ENCODE data around the gene TNFRSF19.
A peak's percentile ranks its signal among the peaks of the same experiment; 100 is the strongest.

The TNFRSF19 gene

DNA sequence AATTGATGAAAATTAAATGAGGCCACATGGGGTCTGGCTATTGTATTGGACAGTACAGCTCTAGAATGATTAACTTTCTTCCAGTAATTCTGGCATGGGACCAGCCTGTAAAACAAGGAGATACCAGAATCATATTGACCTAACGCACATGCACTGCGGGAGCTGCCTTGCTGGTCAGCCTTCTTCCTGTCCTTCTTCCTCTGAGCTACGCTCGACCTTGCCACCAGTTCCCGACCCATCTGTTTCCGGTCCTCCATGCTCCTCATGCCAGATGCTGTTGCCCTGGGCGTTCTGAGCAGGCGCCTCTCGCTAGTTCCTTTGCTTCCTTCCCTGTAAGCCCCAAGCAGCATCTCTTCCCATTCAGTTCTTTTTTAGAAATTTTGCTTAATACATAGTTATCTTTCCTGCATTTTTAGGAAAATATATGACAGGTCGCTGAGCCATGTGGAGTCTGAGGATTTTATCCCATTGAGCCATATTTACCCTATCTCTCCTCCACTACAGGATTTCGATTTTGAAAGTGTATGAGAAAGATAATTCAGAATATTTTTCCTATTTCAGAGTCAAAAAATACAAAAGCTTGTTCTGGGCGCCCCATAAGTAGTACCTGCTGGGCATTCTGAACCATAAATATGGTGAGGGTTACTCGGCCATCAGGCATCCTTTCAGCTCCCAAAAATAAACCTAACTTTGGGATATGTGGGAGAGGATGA lies 38.6 kb downstream of the TNFRSF19 start:
- DNase-seq = peak in 1 of 2 experiments; percentile 47

DNA sequence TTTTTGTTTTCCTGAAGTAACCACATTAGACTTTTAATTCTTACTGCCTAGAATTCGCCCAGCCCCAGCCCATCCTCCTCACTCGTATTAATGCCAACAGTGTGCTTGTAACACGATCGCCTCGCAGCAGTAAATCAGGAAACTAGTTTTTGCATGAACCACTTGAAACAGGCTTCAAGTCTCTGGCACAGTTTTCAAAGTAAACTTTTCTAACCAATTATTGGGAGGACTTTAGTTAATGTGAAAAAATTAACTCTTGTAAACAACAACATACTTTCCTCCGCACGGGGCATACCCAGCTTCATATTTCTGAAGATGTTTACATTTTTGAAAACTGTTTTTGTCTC lies 39.2 kb downstream of the TNFRSF19 start:
- peak in 1 of 2 experiments; percentile 15 for DNase-seq

DNA sequence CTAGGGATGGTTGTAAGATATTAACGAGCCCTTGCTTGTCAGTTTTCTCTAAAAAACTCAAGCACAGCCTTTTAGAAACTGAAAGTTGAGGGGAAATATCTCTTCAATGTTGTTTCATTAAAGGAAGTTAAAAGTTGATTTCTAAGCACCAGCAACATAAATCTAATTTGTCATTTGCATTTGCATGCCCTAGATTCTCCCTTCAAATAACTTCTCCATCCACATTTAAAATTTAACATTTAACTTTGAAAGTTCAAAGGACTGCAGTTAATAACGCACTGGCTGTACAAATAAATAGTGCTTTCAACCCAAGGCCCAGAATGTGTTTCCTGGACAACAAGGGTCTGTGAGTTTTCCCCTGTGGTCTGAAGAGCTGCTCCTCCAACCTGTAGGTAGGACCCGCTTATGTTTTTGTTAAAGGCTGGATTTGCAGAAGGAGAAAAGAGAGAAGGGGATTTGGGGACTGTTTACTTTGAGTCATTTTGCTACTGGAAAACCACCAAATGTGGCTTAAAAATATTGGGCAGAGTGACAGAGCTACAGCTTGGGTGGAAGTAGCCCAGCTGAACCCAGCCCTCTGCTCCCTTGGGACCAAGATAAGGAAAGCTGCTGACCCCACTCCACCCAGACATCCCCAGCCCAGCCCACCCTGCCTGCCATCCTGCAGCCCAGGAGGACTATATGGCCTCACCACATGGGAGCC lies 39.8 kb downstream of the TNFRSF19 start:
- DNase-seq = no peak

DNA sequence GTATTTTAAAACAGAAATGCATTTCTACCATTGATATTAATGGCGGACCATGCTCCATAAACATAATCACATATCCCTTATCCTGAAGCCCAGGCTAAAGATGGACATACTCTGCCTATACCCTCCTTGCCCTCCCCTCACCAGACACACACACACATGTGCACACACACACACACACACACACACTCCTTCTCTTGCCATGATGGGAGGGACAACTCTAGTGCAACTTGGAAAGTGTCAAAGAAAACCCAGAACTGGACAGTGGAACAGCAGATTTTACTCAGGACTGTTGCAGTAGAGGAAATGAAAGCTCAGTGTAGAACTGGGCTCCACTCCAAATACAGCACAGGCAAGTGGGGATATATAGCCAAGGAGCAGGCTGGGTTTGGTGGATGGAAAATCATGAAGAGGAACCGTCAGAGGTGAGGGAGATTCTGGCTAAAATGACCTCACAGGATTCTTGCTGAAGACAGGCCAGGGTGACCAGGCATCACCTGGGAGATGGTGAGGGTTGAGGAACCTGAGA lies 40.8 kb downstream of the TNFRSF19 start:
- peak in 1 of 2 experiments; percentile 29 for DNase-seq

DNA sequence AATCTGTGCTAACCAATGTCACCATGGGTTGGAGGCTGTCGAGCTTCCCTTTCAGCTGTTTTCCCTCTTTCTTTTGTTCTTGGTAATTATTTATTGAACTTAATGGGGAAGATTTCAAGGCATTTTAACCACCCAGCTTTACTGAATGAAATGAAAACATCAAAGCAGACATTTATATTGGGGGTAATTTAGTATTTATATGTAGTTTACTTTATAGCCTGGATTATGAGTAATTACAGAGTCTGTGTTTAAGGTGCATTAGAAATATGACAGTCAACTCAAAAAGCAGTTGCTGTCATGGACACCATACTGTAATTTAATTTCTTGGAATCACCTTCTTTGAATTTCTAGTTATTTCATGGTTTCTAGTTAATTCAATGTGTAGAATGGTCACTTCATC lies 42.0 kb downstream of the TNFRSF19 start:
- DNase-seq = no peak

DNA sequence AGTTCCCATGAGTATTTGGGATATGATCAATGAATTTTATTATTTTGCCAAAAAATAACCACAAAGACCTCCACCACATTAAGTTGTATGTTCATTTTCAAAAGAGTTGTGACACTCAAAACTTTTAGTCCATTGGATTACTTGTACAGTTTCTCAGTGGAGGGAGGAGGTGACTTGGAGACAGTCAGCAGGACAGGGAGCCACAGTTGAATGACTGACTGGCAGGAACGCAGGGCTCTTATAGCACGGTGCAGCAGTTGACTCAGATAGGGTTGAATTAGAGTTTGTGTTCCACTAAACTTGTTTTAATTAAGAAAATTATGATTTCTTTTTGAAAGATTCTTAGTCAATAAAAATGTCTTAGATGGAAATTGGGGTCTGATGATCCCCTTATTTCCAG lies 42.5 kb downstream of the TNFRSF19 start:
- DNase-seq = no peak

DNA sequence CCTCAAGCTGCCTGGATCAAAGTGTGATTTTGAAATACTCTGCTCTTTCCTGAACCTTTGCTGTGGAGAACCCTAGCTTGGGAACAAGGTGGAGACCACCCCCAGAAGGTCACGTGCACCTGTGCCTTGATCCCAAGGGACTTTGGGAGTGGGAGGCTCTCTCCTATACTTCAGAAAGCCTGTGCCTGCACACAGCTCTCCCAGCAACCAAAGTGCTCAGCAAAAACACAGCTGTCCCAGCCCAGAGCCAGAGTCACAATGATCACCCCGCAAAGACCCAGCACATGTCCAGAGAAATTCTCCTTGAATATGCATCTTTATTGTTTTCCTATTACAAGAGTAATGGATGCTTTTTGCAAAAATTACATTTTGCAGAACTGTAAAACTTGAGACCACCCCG lies 43.4 kb downstream of the TNFRSF19 start:
- DNase-seq = no peak

DNA sequence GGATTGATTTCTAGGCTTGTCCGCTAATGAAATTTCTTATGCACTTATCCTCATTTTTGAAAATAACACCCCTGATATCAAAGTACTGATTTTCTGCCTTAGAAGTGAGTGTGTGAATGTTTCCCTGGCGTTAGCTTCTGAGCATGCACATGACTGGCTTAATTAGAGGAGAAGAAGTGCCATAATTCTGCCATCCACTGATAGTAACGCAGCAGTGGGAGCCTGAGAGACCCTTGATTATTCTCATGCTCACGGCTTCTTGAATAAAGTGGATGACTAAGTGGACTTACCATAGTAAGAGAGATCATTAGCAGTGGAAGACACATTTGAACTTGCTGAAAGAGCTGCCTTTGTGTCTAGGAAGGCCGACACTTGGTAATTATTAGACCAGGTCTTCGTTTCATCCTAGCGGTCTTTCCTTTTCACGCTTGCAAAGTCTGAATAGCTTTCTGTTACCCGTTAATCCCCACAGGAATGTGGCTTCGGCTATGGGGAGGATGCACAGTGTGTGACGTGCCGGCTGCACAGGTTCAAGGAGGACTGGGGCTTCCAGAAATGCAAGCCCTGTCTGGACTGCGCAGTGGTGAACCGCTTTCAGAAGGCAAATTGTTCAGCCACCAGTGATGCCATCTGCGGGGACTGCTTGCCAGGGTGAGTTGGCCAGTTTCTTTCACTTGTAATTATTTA lies 45.3 kb downstream of the TNFRSF19 start:
- DNase-seq = no peak

DNA sequence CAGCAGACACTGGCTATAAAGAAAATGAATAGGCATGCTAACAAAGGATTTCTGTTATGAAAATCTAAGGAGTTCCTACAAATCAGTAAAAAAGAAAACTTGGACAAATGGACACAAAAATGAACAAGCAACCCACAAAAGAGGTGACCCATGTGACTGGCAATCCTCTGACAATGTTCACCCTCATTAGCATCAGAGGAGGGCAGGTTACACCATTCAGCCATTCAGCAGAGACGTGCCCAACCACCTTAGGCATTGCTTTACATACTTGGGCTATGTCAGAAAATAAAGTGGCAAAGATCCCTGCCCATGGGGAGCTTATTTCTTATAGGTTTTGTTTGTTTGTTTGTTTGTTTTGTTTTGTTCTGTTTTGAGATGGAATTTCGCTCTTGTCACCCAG lies 46.0 kb downstream of the TNFRSF19 start:
- no peak for DNase-seq

DNA sequence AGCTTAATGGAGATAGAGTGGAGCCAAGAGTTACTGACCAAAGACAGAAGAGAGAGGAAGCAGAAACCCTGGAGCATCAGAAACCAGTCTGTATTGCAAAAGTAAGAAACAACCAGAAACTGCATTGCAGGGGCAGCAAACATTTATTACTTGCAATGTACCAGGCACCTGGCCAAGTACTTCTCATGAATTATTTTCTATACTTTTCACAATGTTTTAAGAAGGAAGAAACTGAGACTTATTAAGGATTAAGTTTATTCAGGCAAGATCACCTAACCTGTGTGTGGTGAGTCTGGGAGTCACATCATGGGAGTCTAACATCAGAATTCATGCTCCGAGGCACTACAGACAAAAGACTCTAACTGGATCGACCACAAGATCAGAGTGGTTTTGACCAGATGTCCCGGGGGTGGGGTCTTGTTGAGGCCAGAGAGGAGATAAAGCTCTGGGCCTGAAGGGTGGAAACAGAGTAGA lies 47.4 kb downstream of the TNFRSF19 start:
- no peak for DNase-seq

DNA sequence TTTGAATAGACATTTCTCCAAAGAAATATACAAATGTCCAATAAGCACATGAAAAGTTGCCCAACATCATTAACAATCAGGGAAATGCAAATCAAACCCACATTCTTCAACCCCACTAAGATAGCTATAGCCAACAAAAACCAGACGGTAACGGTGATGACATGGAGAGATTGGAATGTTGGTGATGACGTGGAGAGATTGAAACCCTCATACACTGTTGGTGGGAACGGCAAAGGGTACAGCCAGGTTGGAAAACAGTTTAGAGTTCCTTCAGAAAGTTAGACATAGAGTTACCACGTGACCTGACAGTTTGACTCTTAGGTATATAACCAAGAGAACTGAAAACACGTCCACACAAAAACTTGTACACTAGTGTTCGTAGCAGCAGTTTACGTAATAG lies 48.1 kb downstream of the TNFRSF19 start:
- DNase-seq = no peak

DNA sequence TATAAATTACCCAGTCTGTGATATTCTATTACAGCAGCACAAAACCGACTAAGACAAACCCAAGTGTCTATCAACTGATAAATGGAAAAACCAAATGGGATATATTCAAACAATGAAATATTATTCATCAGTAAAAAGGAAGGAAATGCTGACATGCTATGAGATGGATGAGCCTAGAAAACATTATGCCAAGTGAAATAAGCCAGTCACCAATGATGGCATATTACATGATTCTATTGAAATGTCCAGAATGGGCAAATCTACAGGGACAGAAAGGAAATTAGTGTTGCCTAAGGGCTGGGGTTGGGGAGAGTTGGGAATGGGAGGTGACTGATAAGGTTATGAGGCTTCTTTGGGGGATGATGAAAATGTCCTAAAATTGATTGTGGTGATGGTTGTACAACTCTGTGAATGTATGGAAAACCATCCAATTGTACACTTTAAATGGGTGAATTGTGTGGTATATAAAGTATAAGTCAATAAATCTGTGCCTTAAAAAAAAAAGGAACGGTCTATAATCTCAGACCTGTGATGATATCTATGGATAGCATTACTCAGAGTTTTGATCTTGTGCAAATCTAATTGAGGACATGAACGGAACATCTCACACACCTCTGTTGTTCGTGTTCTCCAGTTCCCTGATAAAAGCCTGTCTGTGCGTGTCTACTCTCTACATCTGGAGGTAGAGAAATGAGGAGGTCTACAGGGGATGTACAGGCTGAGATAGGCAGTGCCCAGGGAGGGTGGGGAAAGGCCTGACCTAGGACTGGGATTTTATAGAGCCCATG lies 49.0 kb downstream of the TNFRSF19 start:
- no peak for DNase-seq

DNA sequence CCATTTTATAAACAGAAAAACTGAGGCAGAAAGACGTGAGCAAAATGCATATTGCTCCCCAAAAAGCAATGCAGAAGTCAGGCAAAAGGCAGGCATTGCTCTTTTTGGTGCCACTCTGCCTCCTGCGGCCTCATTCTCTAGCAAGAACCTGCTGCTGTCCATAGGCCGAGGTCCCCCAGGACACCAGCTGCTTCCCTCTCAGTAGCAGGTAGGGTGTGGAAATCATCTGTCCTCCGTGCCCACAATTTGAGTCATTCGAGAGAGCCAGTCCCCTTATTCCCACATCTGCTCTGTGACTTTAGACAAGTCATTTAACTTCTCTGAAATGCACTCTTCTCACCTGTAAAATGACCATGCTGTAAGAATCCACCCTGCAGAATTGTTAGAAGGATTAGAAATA lies 50.0 kb downstream of the TNFRSF19 start:
- no peak for DNase-seq

DNA sequence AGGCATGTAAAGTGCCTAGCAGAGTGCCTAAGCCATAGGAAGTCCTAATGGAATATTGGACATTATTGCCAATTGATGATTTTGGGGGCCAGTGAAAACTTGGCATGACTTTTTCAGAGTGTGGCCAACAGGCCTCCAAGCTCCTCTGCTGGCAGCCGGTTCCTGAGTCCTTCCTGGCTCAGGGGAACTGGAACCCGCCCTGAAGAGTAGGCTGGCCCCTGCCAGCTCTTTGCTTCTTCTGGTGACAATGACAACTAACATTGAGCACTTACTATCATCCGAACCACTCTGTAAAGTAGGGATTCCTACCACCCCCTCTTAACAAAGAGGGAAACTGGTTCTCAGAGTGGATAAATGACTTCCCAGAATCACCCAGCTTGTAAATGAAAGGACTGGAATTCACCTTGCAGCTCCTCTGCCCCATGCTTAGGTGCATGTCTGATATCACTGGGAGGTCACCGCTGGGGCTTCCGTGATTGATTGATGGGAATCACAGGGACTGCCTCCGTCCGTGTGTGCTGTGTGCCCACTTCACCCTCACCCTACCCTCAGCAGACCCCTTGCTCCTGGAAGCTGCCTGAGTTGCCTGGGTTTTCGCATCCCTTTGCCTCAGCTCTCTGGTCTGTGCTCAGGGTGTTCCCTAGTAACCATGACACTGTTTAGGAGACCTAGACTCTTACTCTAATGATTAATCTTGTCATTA lies 50.6 kb downstream of the TNFRSF19 start:
- DNase-seq = no peak

DNA sequence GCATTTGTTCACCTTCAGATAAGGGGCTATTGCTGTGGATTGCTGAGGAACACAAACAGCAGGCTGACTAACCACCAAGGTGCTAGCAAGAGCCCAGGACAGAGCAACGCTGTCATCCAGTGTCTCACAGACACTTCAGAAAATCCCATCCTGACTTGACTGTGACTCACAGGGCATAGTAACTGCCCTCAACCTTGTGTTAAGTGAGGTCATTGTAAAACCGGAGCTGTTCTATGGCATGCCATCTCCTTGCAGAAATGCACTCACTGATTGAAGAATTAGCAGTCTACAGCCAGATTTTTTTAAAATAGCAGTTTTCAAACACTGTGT lies 51.1 kb downstream of the TNFRSF19 start:
- no peak for DNase-seq

DNA sequence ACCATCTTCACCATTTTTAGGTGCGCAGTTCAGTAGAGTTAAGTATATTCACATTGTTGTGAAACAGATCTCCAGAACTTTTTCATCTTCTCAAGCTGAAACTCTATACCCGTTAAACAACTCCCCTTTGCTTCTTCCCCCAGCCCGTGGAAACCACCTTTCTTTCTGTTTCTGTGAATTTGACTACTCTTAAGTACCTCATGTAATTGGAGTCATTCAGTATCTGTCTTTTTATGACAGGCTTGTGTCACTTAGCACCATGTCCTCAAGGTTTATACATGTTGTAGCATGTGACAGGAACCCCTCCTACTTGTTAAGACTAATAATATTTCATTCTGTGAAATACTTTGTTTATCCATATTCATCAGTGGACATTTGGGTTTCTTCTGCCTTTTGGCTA lies 52.8 kb downstream of the TNFRSF19 start:
- DNase-seq = no peak

DNA sequence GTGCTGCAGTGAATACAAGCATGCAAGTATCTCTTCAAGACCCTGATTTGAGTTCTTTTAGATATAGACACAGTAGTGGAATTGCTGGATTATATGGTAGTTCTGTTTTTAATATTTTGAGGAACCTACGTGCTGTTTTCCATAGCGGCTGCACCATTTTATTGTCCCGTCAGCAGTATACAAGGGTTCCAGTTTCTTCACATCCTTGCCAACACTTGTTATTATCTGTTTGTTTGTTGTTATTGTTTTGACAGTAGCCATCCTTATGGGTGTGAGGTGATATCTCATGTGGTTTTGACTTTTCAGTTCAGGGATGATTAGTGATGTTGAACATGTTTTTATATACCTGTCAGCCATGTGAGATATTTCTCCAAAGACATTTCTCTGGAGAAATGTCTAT lies 53.2 kb downstream of the TNFRSF19 start:
- DNase-seq = no peak

DNA sequence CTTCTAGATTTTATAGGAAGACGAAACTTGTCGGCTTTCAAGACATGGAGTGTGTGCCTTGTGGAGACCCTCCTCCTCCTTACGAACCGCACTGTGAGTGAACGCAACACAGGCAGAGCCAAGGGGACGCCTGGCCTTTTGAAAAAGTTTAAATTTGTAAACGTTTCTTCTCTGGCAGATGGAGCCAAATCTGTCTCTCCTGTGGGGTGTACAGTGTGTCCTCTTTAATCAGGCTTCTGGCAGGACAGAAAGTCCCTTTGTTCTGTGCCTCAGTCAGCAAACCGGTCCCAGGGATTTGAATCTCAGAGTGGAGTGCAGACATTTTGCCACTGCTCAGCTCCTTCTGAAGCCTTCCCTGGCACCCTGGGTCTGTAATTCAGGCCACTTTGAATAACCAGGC lies 56.5 kb downstream of the TNFRSF19 start:
- no peak for DNase-seq

DNA sequence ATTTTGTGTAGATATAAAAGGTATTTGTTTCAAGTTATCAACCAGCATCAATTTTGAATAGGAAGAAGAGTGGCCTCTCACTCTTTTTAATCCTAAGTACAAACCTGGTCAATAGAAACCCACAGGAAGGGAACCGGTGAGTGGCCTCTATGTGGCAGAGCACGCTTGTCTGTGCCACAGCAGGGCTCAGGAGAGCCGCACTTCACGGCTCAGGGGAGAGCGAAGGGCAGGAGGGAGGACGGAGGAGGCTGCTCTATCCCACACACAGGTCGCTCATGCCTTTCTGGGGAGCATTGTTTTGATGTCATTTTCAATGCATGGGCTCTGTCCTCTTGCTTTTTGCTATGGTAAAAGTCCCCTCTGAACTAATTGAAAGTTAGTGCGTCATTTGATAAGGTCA lies 57.2 kb downstream of the TNFRSF19 start:
- DNase-seq = no peak

DNA sequence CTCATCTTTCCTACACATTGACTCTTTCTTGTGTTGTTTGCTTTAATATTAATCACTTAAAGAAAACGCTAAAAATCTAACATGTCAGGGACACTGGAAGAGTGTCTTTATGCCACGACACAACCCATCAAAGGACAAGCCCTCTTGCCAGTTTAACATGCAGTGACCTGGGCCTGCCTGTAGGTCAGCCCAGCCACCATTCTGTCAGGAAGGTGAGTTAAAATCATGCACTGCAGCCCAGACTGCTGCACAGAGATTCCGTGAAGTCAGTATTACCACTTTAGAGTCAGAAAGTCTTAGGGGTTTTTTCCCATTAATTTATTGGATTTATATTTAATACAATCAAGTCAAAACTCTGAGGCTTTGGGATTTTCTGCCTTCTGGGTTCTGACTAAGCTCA lies 58.0 kb downstream of the TNFRSF19 start:
- DNase-seq = no peak

DNA sequence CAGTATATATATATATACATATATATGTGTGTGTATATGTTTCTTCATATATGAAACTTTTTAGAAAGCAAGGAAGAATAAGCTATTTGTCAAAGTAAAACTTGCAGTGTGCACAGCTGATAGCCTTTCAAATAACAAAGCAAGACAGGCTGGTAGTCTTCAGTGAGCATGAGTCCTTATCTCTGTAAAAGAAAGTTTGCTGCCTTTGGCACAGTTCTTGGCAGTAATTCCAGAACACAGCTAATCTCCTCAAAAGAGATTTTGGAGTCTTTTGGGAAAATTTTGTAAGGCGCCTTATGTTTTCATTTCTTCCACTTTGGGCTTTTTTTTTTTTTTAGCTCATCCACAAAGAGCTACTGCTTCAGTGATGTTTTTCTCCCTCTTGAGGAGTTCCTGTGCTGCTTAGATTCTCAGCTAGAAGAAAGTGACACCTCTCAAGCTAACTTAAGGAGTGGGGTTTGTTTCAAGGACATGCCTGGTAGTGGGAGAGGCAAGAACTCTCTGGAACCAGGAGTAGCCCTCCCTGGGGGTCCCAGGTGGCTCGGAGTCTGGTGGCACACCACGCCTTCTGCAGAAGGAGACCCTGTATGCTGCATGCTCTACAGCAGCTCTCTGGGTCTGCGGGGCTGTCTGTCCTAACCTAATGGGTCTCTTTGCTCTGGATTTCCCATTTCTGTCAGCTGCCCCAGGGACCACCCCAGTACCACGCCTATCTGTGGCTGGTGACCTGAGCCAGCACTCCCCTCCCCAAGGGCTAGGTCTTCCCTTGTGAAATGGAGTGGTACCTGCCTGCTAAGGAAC lies 58.8 kb downstream of the TNFRSF19 start:
- no peak for DNase-seq

Measured in NCI-H446 (cell line).